K562 (cell line): ENCODE results near the gene RCC1. TPM values are rescaled to one million over a fixed set of nuclear protein-coding genes. Genes with fewer than 3 reads are reported as not detected.

Experiments
- CBX2 ChIP-seq: fragments of 200-600 bp; sonication (generic); IDR thresholded peaks from one replicate; pipeline ENCODE4 v1.6.1; 2012; ENCODE audit warnings: mild to moderate bottlenecking, low read length, inconsistent platforms; ENCODE audit not compliant: insufficient read depth, poor library complexity, severe bottlenecking
- CCNT2 ChIP-seq: IDR thresholded peaks from 2 replicates; pipeline ENCODE4 v1.6.1; 2011; ENCODE audit warnings: borderline replicate concordance, low read depth, mild to moderate bottlenecking, moderate library complexity, mixed read lengths, low read length; ENCODE audit not compliant: insufficient read length; ENCODE audit errors: extremely low read depth
- CREB5 ChIP-seq: fragments of 250-450 bp; sonication (Bioruptor Pico); IDR thresholded peaks from 2 replicates; pipeline ENCODE4 v1.5.0; 2020; ENCODE audit warnings: mild to moderate bottlenecking
- ETV1 ChIP-seq: fragments of 450-650 bp; conservative IDR thresholded peaks from 2 replicates; pipeline ENCODE4 v1.6.1; 2016; ENCODE audit warnings: missing genetic modification characterization, control low read depth, low read depth, missing compliant biosample characterization
- FOSL1 ChIP-seq: fragments of 200-800 bp; sonication (Bioruptor generic); conservative IDR thresholded peaks from 2 replicates; pipeline ENCODE4 v1.6.1; 2016; ENCODE audit warnings: missing genetic modification characterization, missing compliant biosample characterization
- HDAC1 ChIP-seq, 2 experiments: fragments of 450-650 bp; IDR thresholded peaks; 2 replicates each; pipeline ENCODE4 v1.6.1; 2016 to 2017; ENCODE audit warnings: inconsistent platforms in 1 of 2, mild to moderate bottlenecking in 1 of 2, moderate library complexity in 1 of 2
- HMG20A ChIP-seq: fragments of 450-650 bp; formaldehyde crosslinking; conservative IDR thresholded peaks from 2 replicates; pipeline ENCODE4 v1.4.0; 2020; ENCODE audit warnings: mild to moderate bottlenecking, mixed read lengths
- HNRNPL ChIP-seq: fragments of 200-400 bp; formaldehyde crosslinking; IDR thresholded peaks from 2 replicates; pipeline ENCODE4 v1.6.1; 2017; ENCODE audit warnings: low read depth, mild to moderate bottlenecking, low read length
- MAFF ChIP-seq: IDR thresholded peaks from 2 replicates; pipeline ENCODE4 v1.6.1; 2012; ENCODE audit warnings: low read length, improper control_type of control experiment
- MAFK ChIP-seq: IDR thresholded peaks from 2 replicates; pipeline ENCODE4 v1.6.1; 2011; ENCODE audit warnings: low read length, improper control_type of control experiment
- ZBTB1 ChIP-seq: sonication (generic); formaldehyde crosslinking; IDR thresholded peaks from 2 replicates; pipeline ENCODE4 v1.8.1; 2023; ENCODE audit warnings: missing genetic modification reagents, low read depth, mild to moderate bottlenecking, borderline replicate concordance
- ZBTB34 ChIP-seq: fragments of 250-450 bp; sonication (Bioruptor Pico); IDR thresholded peaks from 2 replicates; pipeline ENCODE4 v1.8.0; 2021; ENCODE audit warnings: mild to moderate bottlenecking, moderate library complexity
- ZFP1 ChIP-seq: fragments of 450-650 bp; formaldehyde crosslinking; IDR thresholded peaks from 2 replicates; pipeline ENCODE4 v1.4.0; 2020; ENCODE audit warnings: mild to moderate bottlenecking, mixed read lengths
- ZNF23 ChIP-seq: fragments of 250-450 bp; sonication (Bioruptor Pico); IDR thresholded peaks from 2 replicates; pipeline ENCODE4 v1.4.0; 2020; ENCODE audit warnings: mild to moderate bottlenecking
- polyA plus RNA-seq, 8 experiments: library from polyadenylated mRNA; depleted of rRNA in 4 of 8; stranded (reverse) in 5 of 8; unstranded in 3 of 8; fragments of >200 nt; fragmentation: Nextera tagmentation in 2 of 8; fragmentation: Illumina TruSeq in 1 of 8; extraction: Ambion mirVana in 2 of 8; extraction: Trizol in 1 of 8; gene quantifications; 2 replicates each; pipeline versions ENCODE4 v1.2.1 to v1.2.3, GENCODE V29; 2011 to 2014; ENCODE audit warnings: inconsistent platforms in 1 of 8, missing spikeins in 1 of 8
- total RNA-seq, 7 experiments: library from RNA; depleted of rRNA in 6 of 7; stranded (reverse); fragments of >200 nt in 6 of 7; fragmentation: Illumina TruSeq in 2 of 7; extraction: Trizol in 2 of 7; gene quantifications; 2 replicates each; pipeline versions ENCODE4 v1.2.1 to v1.2.3, GENCODE V29; 2011 to 2021; ENCODE audit warnings: low replicate concordance in 1 of 7
- TF ChIP-seq, protein P1 (sequence below): fragments of 200-600 bp; sonication (generic); IDR thresholded peaks from one replicate; pipeline ENCODE4 v1.6.1; 2012; ENCODE audit warnings: mild to moderate bottlenecking, low read depth, low read length, inconsistent platforms

Gene RCC1
- total and polyA plus RNA-seq, 9 of the 15 experiments (the other 6 are each of a cell fraction or from before 2014, with no cell fraction given), result 16.4 to 202 (median 107) TPM

DNA sequence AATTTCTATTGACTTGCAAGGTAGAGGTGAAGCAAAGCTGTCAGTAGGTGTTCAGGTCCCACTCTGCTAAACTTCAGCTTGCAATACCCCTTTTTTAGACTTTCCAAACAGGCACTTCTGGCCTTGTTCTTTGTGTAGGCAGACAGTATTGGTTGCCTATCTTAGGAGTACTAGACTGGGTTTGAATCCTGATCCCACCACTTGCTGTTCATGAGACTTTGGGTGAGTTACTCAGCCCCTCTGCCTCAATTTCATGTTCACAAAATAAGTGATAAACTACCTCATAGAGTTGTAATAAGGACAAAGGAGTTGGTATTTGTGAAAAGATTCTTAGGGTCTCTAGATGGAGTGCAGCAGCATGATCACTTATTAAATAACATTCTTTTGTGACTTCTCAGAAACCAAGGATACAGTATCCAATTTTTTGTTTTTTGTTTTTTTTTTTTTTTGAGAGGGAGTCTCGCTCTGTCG lies 5.2 kb downstream of the RCC1 start (continued):
- TF ChIP-seq CREB5 (CRISPR knock-in tag) (no peak), ZBTB1 (no peak), ZNF23 (no peak), HMG20A (CRISPR knock-in tag) (no peak), CBX2 (no peak), CCNT2 (peak; percentile 54), ETV1 (tag) (no peak), HDAC1 (IDR thresholded peaks at IDR 0.05) (no peak), ZBTB34 (CRISPR knock-in tag) (no peak), MAFF (no peak), MAFK (no peak), ZFP1 (CRISPR knock-in tag) (no peak; the same call in 1 of the 2 replicates), FOSL1 (tag) (no peak), HNRNPL (peak; percentile 14)
- TF ChIP-seq, protein P1, sequence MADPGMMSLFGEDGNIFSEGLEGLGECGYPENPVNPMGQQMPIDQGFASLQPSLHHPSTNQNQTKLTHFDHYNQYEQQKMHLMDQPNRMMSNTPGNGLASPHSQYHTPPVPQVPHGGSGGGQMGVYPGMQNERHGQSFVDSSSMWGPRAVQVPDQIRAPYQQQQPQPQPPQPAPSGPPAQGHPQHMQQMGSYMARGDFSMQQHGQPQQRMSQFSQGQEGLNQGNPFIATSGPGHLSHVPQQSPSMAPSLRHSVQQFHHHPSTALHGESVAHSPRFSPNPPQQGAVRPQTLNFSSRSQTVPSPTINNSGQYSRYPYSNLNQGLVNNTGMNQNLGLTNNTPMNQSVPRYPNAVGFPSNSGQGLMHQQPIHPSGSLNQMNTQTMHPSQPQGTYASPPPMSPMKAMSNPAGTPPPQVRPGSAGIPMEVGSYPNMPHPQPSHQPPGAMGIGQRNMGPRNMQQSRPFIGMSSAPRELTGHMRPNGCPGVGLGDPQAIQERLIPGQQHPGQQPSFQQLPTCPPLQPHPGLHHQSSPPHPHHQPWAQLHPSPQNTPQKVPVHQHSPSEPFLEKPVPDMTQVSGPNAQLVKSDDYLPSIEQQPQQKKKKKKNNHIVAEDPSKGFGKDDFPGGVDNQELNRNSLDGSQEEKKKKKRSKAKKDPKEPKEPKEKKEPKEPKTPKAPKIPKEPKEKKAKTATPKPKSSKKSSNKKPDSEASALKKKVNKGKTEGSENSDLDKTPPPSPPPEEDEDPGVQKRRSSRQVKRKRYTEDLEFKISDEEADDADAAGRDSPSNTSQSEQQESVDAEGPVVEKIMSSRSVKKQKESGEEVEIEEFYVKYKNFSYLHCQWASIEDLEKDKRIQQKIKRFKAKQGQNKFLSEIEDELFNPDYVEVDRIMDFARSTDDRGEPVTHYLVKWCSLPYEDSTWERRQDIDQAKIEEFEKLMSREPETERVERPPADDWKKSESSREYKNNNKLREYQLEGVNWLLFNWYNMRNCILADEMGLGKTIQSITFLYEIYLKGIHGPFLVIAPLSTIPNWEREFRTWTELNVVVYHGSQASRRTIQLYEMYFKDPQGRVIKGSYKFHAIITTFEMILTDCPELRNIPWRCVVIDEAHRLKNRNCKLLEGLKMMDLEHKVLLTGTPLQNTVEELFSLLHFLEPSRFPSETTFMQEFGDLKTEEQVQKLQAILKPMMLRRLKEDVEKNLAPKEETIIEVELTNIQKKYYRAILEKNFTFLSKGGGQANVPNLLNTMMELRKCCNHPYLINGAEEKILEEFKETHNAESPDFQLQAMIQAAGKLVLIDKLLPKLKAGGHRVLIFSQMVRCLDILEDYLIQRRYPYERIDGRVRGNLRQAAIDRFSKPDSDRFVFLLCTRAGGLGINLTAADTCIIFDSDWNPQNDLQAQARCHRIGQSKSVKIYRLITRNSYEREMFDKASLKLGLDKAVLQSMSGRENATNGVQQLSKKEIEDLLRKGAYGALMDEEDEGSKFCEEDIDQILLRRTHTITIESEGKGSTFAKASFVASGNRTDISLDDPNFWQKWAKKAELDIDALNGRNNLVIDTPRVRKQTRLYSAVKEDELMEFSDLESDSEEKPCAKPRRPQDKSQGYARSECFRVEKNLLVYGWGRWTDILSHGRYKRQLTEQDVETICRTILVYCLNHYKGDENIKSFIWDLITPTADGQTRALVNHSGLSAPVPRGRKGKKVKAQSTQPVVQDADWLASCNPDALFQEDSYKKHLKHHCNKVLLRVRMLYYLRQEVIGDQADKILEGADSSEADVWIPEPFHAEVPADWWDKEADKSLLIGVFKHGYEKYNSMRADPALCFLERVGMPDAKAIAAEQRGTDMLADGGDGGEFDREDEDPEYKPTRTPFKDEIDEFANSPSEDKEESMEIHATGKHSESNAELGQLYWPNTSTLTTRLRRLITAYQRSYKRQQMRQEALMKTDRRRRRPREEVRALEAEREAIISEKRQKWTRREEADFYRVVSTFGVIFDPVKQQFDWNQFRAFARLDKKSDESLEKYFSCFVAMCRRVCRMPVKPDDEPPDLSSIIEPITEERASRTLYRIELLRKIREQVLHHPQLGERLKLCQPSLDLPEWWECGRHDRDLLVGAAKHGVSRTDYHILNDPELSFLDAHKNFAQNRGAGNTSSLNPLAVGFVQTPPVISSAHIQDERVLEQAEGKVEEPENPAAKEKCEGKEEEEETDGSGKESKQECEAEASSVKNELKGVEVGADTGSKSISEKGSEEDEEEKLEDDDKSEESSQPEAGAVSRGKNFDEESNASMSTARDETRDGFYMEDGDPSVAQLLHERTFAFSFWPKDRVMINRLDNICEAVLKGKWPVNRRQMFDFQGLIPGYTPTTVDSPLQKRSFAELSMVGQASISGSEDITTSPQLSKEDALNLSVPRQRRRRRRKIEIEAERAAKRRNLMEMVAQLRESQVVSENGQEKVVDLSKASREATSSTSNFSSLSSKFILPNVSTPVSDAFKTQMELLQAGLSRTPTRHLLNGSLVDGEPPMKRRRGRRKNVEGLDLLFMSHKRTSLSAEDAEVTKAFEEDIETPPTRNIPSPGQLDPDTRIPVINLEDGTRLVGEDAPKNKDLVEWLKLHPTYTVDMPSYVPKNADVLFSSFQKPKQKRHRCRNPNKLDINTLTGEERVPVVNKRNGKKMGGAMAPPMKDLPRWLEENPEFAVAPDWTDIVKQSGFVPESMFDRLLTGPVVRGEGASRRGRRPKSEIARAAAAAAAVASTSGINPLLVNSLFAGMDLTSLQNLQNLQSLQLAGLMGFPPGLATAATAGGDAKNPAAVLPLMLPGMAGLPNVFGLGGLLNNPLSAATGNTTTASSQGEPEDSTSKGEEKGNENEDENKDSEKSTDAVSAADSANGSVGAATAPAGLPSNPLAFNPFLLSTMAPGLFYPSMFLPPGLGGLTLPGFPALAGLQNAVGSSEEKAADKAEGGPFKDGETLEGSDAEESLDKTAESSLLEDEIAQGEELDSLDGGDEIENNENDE, result peak; percentile 19
